Skeletal muscle cell (primary cell): Measurements from ENCODE around the gene PTPA.
"Not testable (repeated sequence)": the region's sequence is repeated elsewhere in the genome, so short reads cannot be mapped to it uniquely, and the experiment has no call there.

Experiments used
- DNase-seq: peaks from one replicate; pipeline ENCODE4 v3.0.0-alpha.2; 2010; ENCODE audit warnings: low read depth
- H3K4me3 ChIP-seq: 2 replicates; pipeline ENCODE4 v1.5.1; 2011; ENCODE audit warnings: low read depth, mild to moderate bottlenecking, control low read depth, low read length, moderate library complexity

PTPA gene

GRCh38 chr9:129146441-129146941 lies 35.3 kb downstream of the PTPA start:
- DNase-seq, result no peak
- H3K4me3 ChIP-seq, result no peak overlapping the region

- DNase-seq, result no peak
- H3K4me3 ChIP-seq, result no peak overlapping the region
These were observed 37.4 kb downstream of the PTPA start for GRCh38 chr9:129148463-129149204.

GRCh38 chr9:129149442-129149841 lies 38.2 kb downstream of the PTPA start:
- no peak overlapping the region for H3K4me3 ChIP-seq
- DNase-seq, result no peak

GRCh38 chr9:129150122-129150521 lies 38.9 kb downstream of the PTPA start:
- H3K4me3 ChIP-seq, result no peak overlapping the region
- DNase-seq, result no peak

- no peak for DNase-seq
- no peak overlapping the region for H3K4me3 ChIP-seq
These were observed 39.5 kb downstream of the PTPA start for GRCh38 chr9:129150672-129151211.

- no peak for DNase-seq
- no peak overlapping the region for H3K4me3 ChIP-seq
These were observed 40.3 kb downstream of the PTPA start for GRCh38 chr9:129151469-129151868.

GRCh38 chr9:129154866-129155477 lies 43.8 kb downstream of the PTPA start:
- H3K4me3 ChIP-seq, result no peak overlapping the region
- no peak for DNase-seq

GRCh38 chr9:129156163-129156562 lies 44.9 kb downstream of the PTPA start:
- no peak for DNase-seq
- H3K4me3 ChIP-seq, result no peak overlapping the region

- DNase-seq, result no peak
- no peak overlapping the region for H3K4me3 ChIP-seq
These were observed 49.7 kb downstream of the PTPA start for GRCh38 chr9:129160712-129161533.

GRCh38 chr9:129161534-129161837 lies 50.3 kb downstream of the PTPA start:
- H3K4me3 ChIP-seq, result no peak overlapping the region
- no peak for DNase-seq

- no peak overlapping the region for H3K4me3 ChIP-seq
- no peak for DNase-seq
These were observed 51.4 kb downstream of the PTPA start for GRCh38 chr9:129162497-129163197.

GRCh38 chr9:129163198-129163670 lies 52.0 kb downstream of the PTPA start:
- DNase-seq, H3K4me3 ChIP-seq: not testable (repeated sequence)

GRCh38 chr9:129163753-129164152 lies 52.5 kb downstream of the PTPA start:
- no peak overlapping the region for H3K4me3 ChIP-seq
- DNase-seq, result no peak

GRCh38 chr9:129164246-129164930 lies 53.2 kb downstream of the PTPA start:
- DNase-seq, result no peak

GRCh38 chr9:129165198-129165597 lies 54.0 kb downstream of the PTPA start:
- DNase-seq, result no peak
- H3K4me3 ChIP-seq, result no peak overlapping the region

More at GRCh38 chr9:129164246-129164930, 53.2 kb downstream of the PTPA start:
- no peak overlapping the region for H3K4me3 ChIP-seq

GRCh38 chr9:129166623-129167557 lies 55.7 kb downstream of the PTPA start:
- H3K4me3 ChIP-seq, result no peak overlapping the region
- DNase-seq, result no peak

GRCh38 chr9:129170229-129170628 lies 59.0 kb downstream of the PTPA start:
- no peak for DNase-seq
- H3K4me3 ChIP-seq, result no peak overlapping the region
